Cardiac muscle cell (in vitro differentiated cells and primary cell): ENCODE measurements around the gene SH3BGR. TPM values are rescaled to one million over a fixed set of nuclear protein-coding genes. Genes with fewer than 3 reads are reported as not detected.

ENCODE experiments used
- DNase-seq, 2 donors: peaks; one replicate each; pipeline versions ENCODE4 v3.0.0 to v3.0.0-alpha.2; 2010 to 2017; ENCODE audit warnings: low read depth in 1 of 2, low spot score in 1 of 2
- H3K27ac ChIP-seq: fragments of 200-600 bp; sonication (generic); 2 replicates; pipeline ENCODE4 v1.5.1; 2016
- H3K27me3 ChIP-seq: fragments of 200-600 bp; sonication (generic); 2 replicates; pipeline ENCODE4 v1.6.0; 2016; ENCODE audit warnings: control low read depth
- H3K36me3 ChIP-seq: fragments of 200-600 bp; sonication (generic); 2 replicates; pipeline ENCODE4 v1.5.1; 2016; ENCODE audit warnings: control low read depth
- H3K4me1 ChIP-seq: fragments of 200-600 bp; sonication (generic); 2 replicates; pipeline ENCODE4 v1.8.1; 2017; ENCODE audit warnings: low read depth, mild to moderate bottlenecking, mixed run types
- H3K4me3 ChIP-seq: fragments of 200-600 bp; sonication (generic); 2 replicates; pipeline ENCODE4 v1.5.1; 2016; ENCODE audit warnings: mild to moderate bottlenecking
- H3K9me3 ChIP-seq: fragments of 200-600 bp; sonication (generic); 2 replicates; pipeline ENCODE4 v1.5.1; 2017; ENCODE audit warnings: low read depth, mild to moderate bottlenecking, control low read depth
- polyA plus RNA-seq: library from polyadenylated mRNA; unstranded; fragments of >200 nt; fragmentation: Nextera tagmentation; extraction: Ambion mirVana; gene quantifications from 2 replicates; pipeline ENCODE4 v1.2.1, GENCODE V29; 2016
- total RNA-seq: library from RNA; depleted of rRNA; stranded (reverse); fragments of >200 nt; gene quantifications from 2 replicates; pipeline ENCODE4 v1.2.3, GENCODE V29; 2016
- TF ChIP-seq, protein P1 (sequence below): IDR thresholded peaks from 2 replicates; pipeline ENCODE4 v1.5.1; 2012; ENCODE audit warnings: low read depth, mild to moderate bottlenecking, low read length

Gene SH3BGR
- total and polyA plus RNA-seq, 2 experiments from 2014 or later, result 168 to 326 TPM

DNA sequence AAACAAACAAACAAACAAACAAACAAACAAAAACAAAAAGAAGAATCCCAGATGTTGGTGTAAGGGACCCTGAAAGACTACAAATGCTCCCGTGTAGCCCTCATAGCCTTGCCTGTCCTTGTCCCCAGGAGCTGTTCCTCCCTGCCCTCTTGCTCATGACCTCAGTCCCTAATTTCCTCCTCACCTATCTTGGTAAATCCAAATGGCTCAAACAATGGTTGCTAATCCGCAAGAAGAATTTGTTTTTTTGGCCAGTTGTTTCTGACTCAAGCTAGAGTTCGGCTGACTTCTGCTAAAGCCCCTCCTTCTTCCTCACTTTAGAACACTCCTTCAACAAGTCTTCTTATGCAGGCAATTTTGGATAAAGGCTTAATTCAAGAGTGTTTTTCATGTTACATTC lies 21.8 kb upstream of the SH3BGR start:
- Histone ChIP-seq H3K9me3 (no peaks in the 10 kb centered on the region), H3K27me3 (no peaks in the 10 kb centered on the region), H3K27ac (peak overlapping the region; percentile 74), H3K36me3 (no peaks in the 10 kb centered on the region), H3K4me1 (peaks cover 11% of the 10 kb centered on the region), H3K4me3 (no peak overlapping the region)
- TF ChIP-seq, protein P1, sequence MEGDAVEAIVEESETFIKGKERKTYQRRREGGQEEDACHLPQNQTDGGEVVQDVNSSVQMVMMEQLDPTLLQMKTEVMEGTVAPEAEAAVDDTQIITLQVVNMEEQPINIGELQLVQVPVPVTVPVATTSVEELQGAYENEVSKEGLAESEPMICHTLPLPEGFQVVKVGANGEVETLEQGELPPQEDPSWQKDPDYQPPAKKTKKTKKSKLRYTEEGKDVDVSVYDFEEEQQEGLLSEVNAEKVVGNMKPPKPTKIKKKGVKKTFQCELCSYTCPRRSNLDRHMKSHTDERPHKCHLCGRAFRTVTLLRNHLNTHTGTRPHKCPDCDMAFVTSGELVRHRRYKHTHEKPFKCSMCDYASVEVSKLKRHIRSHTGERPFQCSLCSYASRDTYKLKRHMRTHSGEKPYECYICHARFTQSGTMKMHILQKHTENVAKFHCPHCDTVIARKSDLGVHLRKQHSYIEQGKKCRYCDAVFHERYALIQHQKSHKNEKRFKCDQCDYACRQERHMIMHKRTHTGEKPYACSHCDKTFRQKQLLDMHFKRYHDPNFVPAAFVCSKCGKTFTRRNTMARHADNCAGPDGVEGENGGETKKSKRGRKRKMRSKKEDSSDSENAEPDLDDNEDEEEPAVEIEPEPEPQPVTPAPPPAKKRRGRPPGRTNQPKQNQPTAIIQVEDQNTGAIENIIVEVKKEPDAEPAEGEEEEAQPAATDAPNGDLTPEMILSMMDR, result no peak
- DNase-seq, result no peak

DNA sequence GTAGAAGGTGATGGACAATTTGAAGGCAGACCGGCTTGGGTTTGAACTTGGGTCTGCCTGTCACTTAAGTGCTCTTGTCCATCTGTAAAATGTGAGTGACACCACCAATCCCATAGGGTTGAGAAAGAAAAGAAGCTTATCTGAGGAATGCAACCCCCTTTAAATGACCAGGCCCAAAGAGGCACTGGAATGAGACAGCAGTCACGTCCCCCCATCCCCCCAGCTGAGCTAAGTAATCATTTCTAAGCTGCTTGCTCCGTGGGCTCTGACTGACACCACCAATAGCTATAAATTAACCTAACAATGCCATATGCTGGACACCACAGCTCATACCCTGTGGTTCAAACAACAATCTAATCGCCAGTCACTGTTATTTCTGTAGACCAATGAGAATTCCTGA lies 21.3 kb upstream of the SH3BGR start:
- peak overlapping the region; percentile 74 for H3K27ac ChIP-seq
- H3K27me3 ChIP-seq, result no peaks in the 10 kb centered on the region
- TF ChIP-seq, protein P1, result no peak
- no peaks in the 10 kb centered on the region for H3K9me3 ChIP-seq
- DNase-seq, result peak in 1 of 2 donors; percentile 58
- peaks cover 11% of the 10 kb centered on the region for H3K4me1 ChIP-seq
- H3K36me3 ChIP-seq, result no peaks in the 10 kb centered on the region
- H3K4me3 ChIP-seq, result no peak overlapping the region

DNA sequence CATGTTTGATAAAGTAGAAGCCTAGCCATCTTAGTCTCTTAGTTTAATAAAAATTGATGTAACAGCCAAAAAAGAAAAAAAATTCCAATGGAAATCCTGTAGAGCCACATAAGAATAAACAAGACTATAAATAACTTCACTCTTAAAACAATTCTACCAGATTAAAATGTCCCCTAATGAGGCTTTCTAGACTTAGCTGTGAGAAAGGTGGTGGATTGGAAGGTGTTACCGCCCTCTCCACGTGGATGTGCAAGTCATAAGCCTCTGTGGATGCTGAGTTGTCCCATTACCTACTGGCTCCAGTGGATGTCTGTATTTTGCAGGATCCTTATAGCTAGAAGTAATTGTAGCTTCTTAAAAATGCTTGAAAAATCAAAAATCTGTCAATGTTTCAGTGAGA lies 20.8 kb upstream of the SH3BGR start:
- Histone ChIP-seq H3K36me3 (no peaks in the 10 kb centered on the region), H3K4me3 (no peak overlapping the region), H3K27ac (peak overlapping the region; percentile 74), H3K9me3 (no peaks in the 10 kb centered on the region), H3K4me1 (peaks cover 11% of the 10 kb centered on the region), H3K27me3 (no peaks in the 10 kb centered on the region)
- TF ChIP-seq, protein P1, result no peak
- no peak for DNase-seq

DNA sequence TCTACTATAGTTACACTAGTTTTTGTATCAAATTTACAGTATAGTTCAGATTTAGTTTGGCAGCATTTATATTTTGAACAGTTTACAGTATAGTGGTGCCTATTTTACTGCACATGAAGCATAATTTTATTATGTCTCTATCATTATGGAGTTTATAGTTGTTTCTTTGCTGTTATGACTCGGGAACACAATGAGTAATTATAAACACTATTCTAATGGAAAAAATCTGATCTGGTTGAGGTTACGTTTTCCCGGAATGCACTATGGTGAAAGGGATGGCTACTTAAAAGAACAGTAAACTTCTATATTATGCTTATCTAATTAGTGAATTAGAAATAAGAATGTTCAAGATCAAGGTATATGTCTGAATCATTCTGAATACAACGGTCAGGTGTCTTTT lies 16.8 kb upstream of the SH3BGR start:
- Histone ChIP-seq H3K36me3 (no peaks in the 10 kb centered on the region), H3K4me3 (no peak overlapping the region), H3K4me1 (peaks cover 11% of the 10 kb centered on the region), H3K27me3 (no peaks in the 10 kb centered on the region), H3K27ac (no peak overlapping the region), H3K9me3 (no peaks in the 10 kb centered on the region)
- TF ChIP-seq, protein P1, result no peak
- DNase-seq, result no peak

DNA sequence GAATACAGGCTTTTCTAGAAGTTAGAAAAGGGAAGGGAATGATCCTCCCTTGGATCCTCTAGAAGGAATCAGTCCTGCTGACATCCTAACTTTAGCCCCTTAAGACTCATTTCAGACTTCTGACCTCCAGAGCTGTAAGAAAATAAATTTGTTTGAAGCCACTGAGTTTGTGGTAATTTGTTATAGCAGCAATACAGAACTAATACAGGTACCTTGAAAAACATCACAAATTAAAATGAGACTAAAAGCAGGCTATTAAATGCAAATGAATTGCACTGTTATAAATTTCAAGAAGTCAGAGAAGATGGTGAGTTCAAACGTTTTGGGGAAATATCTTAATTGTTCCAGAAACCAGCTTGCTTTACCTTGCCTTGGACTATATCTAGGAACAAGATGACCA lies 12.5 kb upstream of the SH3BGR start:
- Histone ChIP-seq H3K9me3 (no peaks in the 10 kb centered on the region), H3K27ac (no peak overlapping the region), H3K36me3 (no peaks in the 10 kb centered on the region), H3K4me1 (peaks cover 11% of the 10 kb centered on the region), H3K27me3 (no peaks in the 10 kb centered on the region), H3K4me3 (no peak overlapping the region)
- TF ChIP-seq, protein P1, result no peak
- no peak for DNase-seq
